IMR-90 (cell line): ENCODE measurements around the gene IKZF3. TPM values are rescaled to one million over a fixed set of nuclear protein-coding genes. Genes with fewer than 3 reads are reported as not detected.

ENCODE experiments used
- ATAC-seq: fragments of 200-7000 bp; cut with Tn5 transposase; 2 replicates; pipeline ENCODE4 v1.9.1; 2020; ENCODE audit warnings: low read depth, mild to moderate bottlenecking, moderate library complexity
- BruUV-seq: library from RNA; stranded (reverse); fragments of 400-500 nt; replicated peaks from 2 replicates; lab custom pipeline; 2021; lab: Mats Ljungman, UMichigan
- CTCF ChIA-PET: fragments of 300-600 bp; formaldehyde crosslinking; extraction: SDS; loops from one replicate; lab custom pipeline; 2021; ENCODE audit warnings: antibody characterized with exemption; lab: Yijun Ruan, JAX
- POLR2A ChIA-PET: fragments of 300-600 bp; sonication (Branson Sonifier 250); formaldehyde crosslinking; loops from one replicate; lab custom pipeline; 2022; ENCODE audit warnings: antibody characterized with exemption; ENCODE audit not compliant: unreplicated experiment; lab: Charles Lee
- DNase-seq: peaks from one replicate; pipeline ENCODE4 v3.0.0; 2013
- H2AFZ ChIP-seq: replicated peaks from 2 replicates; pipeline ENCODE3; 2013; ENCODE audit warnings: low read length, mild to moderate bottlenecking; ENCODE audit not compliant: poor library complexity
- H2AK5ac ChIP-seq: 2 replicates; pipeline ENCODE4 v1.6.1; 2013; ENCODE audit warnings: low read depth, low read length, inconsistent platforms
- H2AK9ac ChIP-seq: replicated peaks from 2 replicates; pipeline ENCODE3; 2013; ENCODE audit warnings: mild to moderate bottlenecking, low read depth, low read length, moderate library complexity; ENCODE audit not compliant: poor library complexity
- H2BK120ac ChIP-seq: 2 replicates; pipeline ENCODE4 v1.6.1; 2013; ENCODE audit warnings: low read depth, low read length, inconsistent platforms
- H2BK15ac ChIP-seq: 3 replicates; pipeline ENCODE4 v1.6.1; 2013; ENCODE audit warnings: low read depth, low read length, inconsistent platforms
- H2BK20ac ChIP-seq: 2 replicates; pipeline ENCODE4 v1.6.1; 2013; ENCODE audit warnings: low read depth, mild to moderate bottlenecking, inconsistent platforms, low read length, moderate library complexity
- H2BK5ac ChIP-seq: 2 replicates; pipeline ENCODE4 v1.6.1; 2013; ENCODE audit warnings: mild to moderate bottlenecking, low read depth, low read length, inconsistent platforms; ENCODE audit not compliant: poor library complexity, severe bottlenecking
- H3K14ac ChIP-seq: replicated peaks from 2 replicates; pipeline ENCODE4 v1.6.1; 2013; ENCODE audit warnings: low read depth, low read length, inconsistent platforms
- H3K18ac ChIP-seq: 2 replicates; pipeline ENCODE4 v1.6.1; 2013; ENCODE audit warnings: low read depth, low read length, control low read depth
- H3K23ac ChIP-seq: 2 replicates; pipeline ENCODE4 v1.6.1; 2013; ENCODE audit warnings: low read depth, low read length, inconsistent platforms
- H3K27ac ChIP-seq: 2 replicates; pipeline ENCODE4 v1.5.1; 2013; ENCODE audit warnings: mild to moderate bottlenecking, control low read depth, low read length; ENCODE audit not compliant: insufficient read depth
- H3K27me3 ChIP-seq: 2 replicates; pipeline ENCODE4 v1.6.1; 2013; ENCODE audit warnings: low read length; ENCODE audit not compliant: control insufficient read depth, insufficient read depth
- H3K36me3 ChIP-seq: 2 replicates; pipeline ENCODE4 v1.6.1; 2013; ENCODE audit warnings: low read length, mixed read lengths; ENCODE audit not compliant: control insufficient read depth, insufficient read depth
- H3K4ac ChIP-seq: 2 replicates; pipeline ENCODE4 v1.6.1; 2013; ENCODE audit warnings: low read depth, low read length, inconsistent platforms
- H3K4me1 ChIP-seq: 2 replicates; pipeline ENCODE4 v1.6.1; 2013; ENCODE audit warnings: low read length, mixed read lengths; ENCODE audit not compliant: control insufficient read depth, insufficient read depth
- H3K4me2 ChIP-seq: 2 replicates; pipeline ENCODE4 v1.6.1; 2013; ENCODE audit warnings: low read depth, mild to moderate bottlenecking, control low read depth, low read length, moderate library complexity
- H3K4me3 ChIP-seq: 2 replicates; pipeline ENCODE4 v1.5.1; 2013; ENCODE audit warnings: low read depth, mild to moderate bottlenecking, control low read depth, low read length, moderate library complexity; ENCODE audit not compliant: insufficient read depth
- H3K56ac ChIP-seq: 2 replicates; pipeline ENCODE4 v1.6.1; 2013; ENCODE audit warnings: low read length, inconsistent platforms; ENCODE audit not compliant: insufficient read depth; ENCODE audit errors: extremely low read depth
- H3K79me1 ChIP-seq, 2 experiments: 2 replicates each; pipeline ENCODE4 v1.6.1; 2013; ENCODE audit warnings: low read length in 2 of 2, inconsistent platforms in 1 of 2, low read depth in 1 of 2
- H3K9ac ChIP-seq: 2 replicates; pipeline ENCODE4 v1.6.1; 2013; ENCODE audit warnings: low read depth, low read length, control low read depth
- H3K9me1 ChIP-seq: 2 replicates; pipeline ENCODE4 v1.6.1; 2013; ENCODE audit warnings: low read length, inconsistent platforms; ENCODE audit not compliant: insufficient read depth
- H3K9me3 ChIP-seq: 2 replicates; pipeline ENCODE4 v1.6.1; 2013; ENCODE audit warnings: low read length; ENCODE audit not compliant: control insufficient read depth, insufficient read depth
- H4K20me1 ChIP-seq: 2 replicates; pipeline ENCODE4 v1.6.1; 2013; ENCODE audit warnings: low read length, inconsistent platforms; ENCODE audit not compliant: insufficient read depth
- H4K5ac ChIP-seq: 2 replicates; pipeline ENCODE4 v1.6.1; 2013; ENCODE audit warnings: mild to moderate bottlenecking, low read depth, low read length, control low read depth
- H4K8ac ChIP-seq, 2 experiments: 2 replicates each; pipeline ENCODE4 v1.6.1; 2013; ENCODE audit warnings: low read depth in 2 of 2, low read length in 2 of 2, control low read depth in 1 of 2, inconsistent platforms in 1 of 2
- H4K91ac ChIP-seq: 2 replicates; pipeline ENCODE4 v1.6.1; 2013; ENCODE audit warnings: low read depth, low read length, inconsistent platforms; ENCODE audit not compliant: insufficient read depth
- CEBPB ChIP-seq: IDR thresholded peaks from 2 replicates; pipeline ENCODE4 v1.6.1; 2012; ENCODE audit warnings: low read depth, low read length, improper control_type of control experiment
- FOS ChIP-seq: fragments of 150-350 bp; IDR thresholded peaks from 2 replicates; pipeline ENCODE4 v1.6.1; 2016; ENCODE audit warnings: low read depth, low read length
- MXI1 ChIP-seq: IDR thresholded peaks from 2 replicates; pipeline ENCODE4 v1.6.1; 2012; ENCODE audit warnings: low read depth, mild to moderate bottlenecking, low read length, moderate library complexity, borderline replicate concordance
- NFE2L2 ChIP-seq: fragments of 150-350 bp; IDR thresholded peaks from 2 replicates; pipeline ENCODE4 v1.6.1; 2016; ENCODE audit warnings: low read depth, mild to moderate bottlenecking, low read length
- RFX5 ChIP-seq: IDR thresholded peaks from 2 replicates; pipeline ENCODE4 v1.8.0; 2012; ENCODE audit warnings: low read depth, mild to moderate bottlenecking, low read length, moderate library complexity
- WGBS, 2 experiments: methylation state at CpG; one replicate each; pipeline versions ENCODE4 v1.1.5 to v1.1.7; 2013; ENCODE audit warnings: missing lambda C conversion rate in 2 of 2; ENCODE audit not compliant: insufficient read length in 1 of 2; ENCODE audit errors: extremely low coverage in 2 of 2; 5-methylcytosine and 5-hydroxymethylcytosine counted together
- dilution Hi-C: fragments of 300-500 bp; cut with HindIII; formaldehyde crosslinking; loops from one replicate; pipeline ENCODE4 v1.14.3; 2018; ENCODE audit warnings: low sequenced_read_pairs; ENCODE audit not compliant: unreplicated experiment
- in situ Hi-C: fragments of 300-500 bp; cut with MboI; formaldehyde crosslinking; loops from 3 replicates; pipeline ENCODE4 v1.14.3; 2019; ENCODE audit warnings: low sequenced_read_pairs, inconsistent platforms, mixed read lengths
- intact Hi-C: fragments of 100-400 bp; cut with micrococcal nuclease; formaldehyde crosslinking; loops from 2 replicates; pipeline ENCODE4 v1.10.0; 2022
- polyA plus RNA-seq, 3 experiments: library from polyadenylated mRNA; depleted of rRNA; stranded (reverse); fragments of >200 nt; gene quantifications; 2 replicates each; pipeline ENCODE4 v1.2.3, GENCODE V29; 2012; ENCODE audit warnings: low replicate concordance in 1 of 3
- total RNA-seq: library from RNA; depleted of rRNA; stranded (reverse); fragments of >200 nt; gene quantifications from 2 replicates; pipeline ENCODE4 v1.2.3, GENCODE V29; 2012
- TF ChIP-seq, protein P1 (sequence below): conservative IDR thresholded peaks from 2 replicates; pipeline ENCODE4 v1.5.1; 2012; ENCODE audit warnings: mild to moderate bottlenecking, low read depth, low read length, improper control_type of control experiment
- TF ChIP-seq, protein P2 (sequence below): fragments of 150-350 bp; IDR thresholded peaks from 2 replicates; pipeline ENCODE4 v1.6.1; 2017; ENCODE audit warnings: mild to moderate bottlenecking, antibody characterized with exemption, low read length, low read depth

IKZF3 gene
- total and polyA plus RNA-seq, 2 of the 4 experiments (the other 2 are of a cell fraction) = not detected

DNA sequence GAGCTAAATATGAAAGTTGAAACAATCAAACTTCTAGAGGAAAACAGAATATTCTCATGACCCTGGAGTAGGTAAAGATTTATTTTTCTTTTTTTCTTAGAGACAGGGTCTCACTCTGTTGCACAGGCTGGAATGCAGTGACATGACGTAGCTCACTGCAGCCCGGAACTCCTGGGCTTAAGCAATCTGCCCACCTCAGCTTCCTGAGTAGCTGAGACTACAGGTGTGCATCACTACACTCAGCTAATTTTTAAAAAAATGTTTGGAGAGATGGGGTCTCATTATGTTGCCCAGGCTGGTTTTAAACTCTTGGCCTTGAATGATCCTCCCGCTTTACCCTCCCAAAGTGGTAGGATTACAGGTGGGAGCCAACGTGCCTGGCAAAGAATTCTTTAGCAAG, 15.5 kb downstream of the IKZF3 start:
- Histone ChIP-seq H2AK5ac (no peak overlapping the region), H2BK15ac (no peak overlapping the region), H3K27ac (no peak overlapping the region), H2BK5ac (no peak overlapping the region), H3K14ac (no peak overlapping the region), H3K79me1 (no peaks in the 10 kb centered on the region), H4K5ac (no peak overlapping the region), H2AK9ac (no peak overlapping the region), H4K20me1 (no peaks in the 10 kb centered on the region), H2AFZ (no peak overlapping the region), H3K36me3 (no peaks in the 10 kb centered on the region), H4K8ac (no peak overlapping the region), H3K4ac (no peak overlapping the region), H3K9me3 (no peaks in the 10 kb centered on the region), H3K9ac (no peak overlapping the region), H4K91ac (no peak overlapping the region), H3K4me2 (no peak overlapping the region), H3K4me1 (no peaks in the 10 kb centered on the region), H2BK20ac (no peak overlapping the region), H3K18ac (no peak overlapping the region), H3K23ac (no peak overlapping the region), H3K4me3 (no peak overlapping the region), H2BK120ac (no peak overlapping the region), H3K9me1 (no peaks in the 10 kb centered on the region), H3K27me3 (peaks cover 38% of the 10 kb centered on the region), H3K56ac (no peak overlapping the region)
- in situ Hi-C loops (no loop called here), dilution Hi-C loops (no loop called here), intact Hi-C loops (loop anchor here (5.0 kb wide), 1 partner anchor 41 kb away; no protein-coding TSS in a partner anchor)
- CTCF ChIA-PET = no interaction called here
- no CpG with 5 or more reads among the region's 4 CpGs for WGBS, 2 experiments
- no peak for DNase-seq
- POLR2A ChIA-PET = no interaction called here
- BruUV-seq = no TSS peak
- no peak for ATAC-seq
- TF ChIP-seq RFX5 = no peak
- TF ChIP-seq, protein P1, sequence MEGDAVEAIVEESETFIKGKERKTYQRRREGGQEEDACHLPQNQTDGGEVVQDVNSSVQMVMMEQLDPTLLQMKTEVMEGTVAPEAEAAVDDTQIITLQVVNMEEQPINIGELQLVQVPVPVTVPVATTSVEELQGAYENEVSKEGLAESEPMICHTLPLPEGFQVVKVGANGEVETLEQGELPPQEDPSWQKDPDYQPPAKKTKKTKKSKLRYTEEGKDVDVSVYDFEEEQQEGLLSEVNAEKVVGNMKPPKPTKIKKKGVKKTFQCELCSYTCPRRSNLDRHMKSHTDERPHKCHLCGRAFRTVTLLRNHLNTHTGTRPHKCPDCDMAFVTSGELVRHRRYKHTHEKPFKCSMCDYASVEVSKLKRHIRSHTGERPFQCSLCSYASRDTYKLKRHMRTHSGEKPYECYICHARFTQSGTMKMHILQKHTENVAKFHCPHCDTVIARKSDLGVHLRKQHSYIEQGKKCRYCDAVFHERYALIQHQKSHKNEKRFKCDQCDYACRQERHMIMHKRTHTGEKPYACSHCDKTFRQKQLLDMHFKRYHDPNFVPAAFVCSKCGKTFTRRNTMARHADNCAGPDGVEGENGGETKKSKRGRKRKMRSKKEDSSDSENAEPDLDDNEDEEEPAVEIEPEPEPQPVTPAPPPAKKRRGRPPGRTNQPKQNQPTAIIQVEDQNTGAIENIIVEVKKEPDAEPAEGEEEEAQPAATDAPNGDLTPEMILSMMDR = no peak
- no peak for TF ChIP-seq NFE2L2
- TF ChIP-seq, protein P2, sequence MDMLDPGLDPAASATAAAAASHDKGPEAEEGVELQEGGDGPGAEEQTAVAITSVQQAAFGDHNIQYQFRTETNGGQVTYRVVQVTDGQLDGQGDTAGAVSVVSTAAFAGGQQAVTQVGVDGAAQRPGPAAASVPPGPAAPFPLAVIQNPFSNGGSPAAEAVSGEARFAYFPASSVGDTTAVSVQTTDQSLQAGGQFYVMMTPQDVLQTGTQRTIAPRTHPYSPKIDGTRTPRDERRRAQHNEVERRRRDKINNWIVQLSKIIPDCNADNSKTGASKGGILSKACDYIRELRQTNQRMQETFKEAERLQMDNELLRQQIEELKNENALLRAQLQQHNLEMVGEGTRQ = no peak
- no peak for TF ChIP-seq MXI1
- no peak for TF ChIP-seq CEBPB
- TF ChIP-seq FOS = no peak
